NCI-H2081 treated with DMSO at 0.1 percent for 48 hours (cell line): ENCODE data around the gene EHD1.

Source experiments
- DNase-seq: peaks from one replicate; lab custom pipeline; 2025; lab: John Stamatoyannopoulos, UW

The EHD1 gene

GRCh38 chr11:64909653-64910343 lies 31.4 kb upstream of the EHD1 start:
- no peak for DNase-seq

GRCh38 chr11:64908766-64909165 lies 30.3 kb upstream of the EHD1 start:
- DNase-seq, result no peak

- no peak for DNase-seq
These were observed 27.9 kb upstream of the EHD1 start for GRCh38 chr11:64906314-64906635.

GRCh38 chr11:64905516-64906313 lies 27.3 kb upstream of the EHD1 start:
- DNase-seq, result no peak

GRCh38 chr11:64903291-64903833 lies 24.9 kb upstream of the EHD1 start:
- no peak for DNase-seq

GRCh38 chr11:64902102-64902900 lies 23.9 kb upstream of the EHD1 start:
- DNase-seq, result no peak

- DNase-seq, result no peak
These were observed 22.4 kb upstream of the EHD1 start for GRCh38 chr11:64900774-64901173.

GRCh38 chr11:64900263-64900678 lies 21.9 kb upstream of the EHD1 start:
- DNase-seq, result no peak

GRCh38 chr11:64898541-64898940 lies 20.1 kb upstream of the EHD1 start:
- DNase-seq, result no peak

GRCh38 chr11:64898076-64898445 lies 19.6 kb upstream of the EHD1 start:
- DNase-seq, result no peak

- no peak for DNase-seq
These were observed 19.1 kb upstream of the EHD1 start for GRCh38 chr11:64897381-64898075.

GRCh38 chr11:64896448-64897022 lies 18.1 kb upstream of the EHD1 start:
- DNase-seq, result no peak

- DNase-seq, result no peak
These were observed 16.5 kb upstream of the EHD1 start for GRCh38 chr11:64894812-64895452.

- DNase-seq, result no peak
These were observed 15.8 kb upstream of the EHD1 start for GRCh38 chr11:64894070-64894811.

- DNase-seq, result no peak
These were observed 15.0 kb upstream of the EHD1 start for GRCh38 chr11:64893194-64894069.

GRCh38 chr11:64892838-64893193 lies 14.4 kb upstream of the EHD1 start:
- no peak for DNase-seq

GRCh38 chr11:64892411-64892831 lies 14.0 kb upstream of the EHD1 start:
- DNase-seq, result no peak

- no peak for DNase-seq
These were observed 13.5 kb upstream of the EHD1 start for GRCh38 chr11:64891880-64892279.

GRCh38 chr11:64891215-64891848 lies 12.9 kb upstream of the EHD1 start:
- no peak for DNase-seq
